NB4 (cell line): ENCODE results near the gene PCCA.

Experiments used
- MYC ChIP-seq: IDR thresholded peaks from 2 replicates; pipeline ENCODE4 v1.6.1; 2011; ENCODE audit warnings: low read depth, low read length
- POLR2A ChIP-seq: IDR thresholded peaks from 2 replicates; pipeline ENCODE4 v1.6.1; 2011; ENCODE audit warnings: mild to moderate bottlenecking; ENCODE audit not compliant: insufficient read length; ENCODE audit errors: extremely low read depth
- TF ChIP-seq, protein P1 (sequence below): IDR thresholded peaks from one replicate; pipeline ENCODE4 v1.5.1; 2012; ENCODE audit warnings: low read depth, low read length
- TF ChIP-seq, protein P2 (sequence below): IDR thresholded peaks from 2 replicates; pipeline ENCODE4 v1.6.1; 2011; ENCODE audit warnings: low read depth, low read length

DNA sequence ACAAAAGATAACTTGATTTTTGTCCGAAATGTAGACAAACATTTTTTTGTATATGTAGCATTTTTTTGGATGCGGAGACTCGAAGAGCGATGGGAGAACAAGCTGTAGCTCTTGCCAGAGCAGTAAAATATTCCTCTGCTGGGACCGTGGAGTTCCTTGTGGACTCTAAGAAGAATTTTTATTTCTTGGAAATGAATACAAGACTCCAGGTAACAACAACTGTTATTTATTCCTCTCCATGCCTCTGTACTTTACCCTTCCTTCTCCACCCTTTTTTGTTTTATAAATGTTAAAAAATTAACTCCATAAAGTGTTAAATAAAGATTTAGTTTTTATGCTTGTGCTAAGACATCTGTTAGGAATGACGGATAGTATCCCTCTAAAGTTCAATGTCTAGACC is 184.2 kb downstream of the PCCA start:
- TF ChIP-seq, protein P1, sequence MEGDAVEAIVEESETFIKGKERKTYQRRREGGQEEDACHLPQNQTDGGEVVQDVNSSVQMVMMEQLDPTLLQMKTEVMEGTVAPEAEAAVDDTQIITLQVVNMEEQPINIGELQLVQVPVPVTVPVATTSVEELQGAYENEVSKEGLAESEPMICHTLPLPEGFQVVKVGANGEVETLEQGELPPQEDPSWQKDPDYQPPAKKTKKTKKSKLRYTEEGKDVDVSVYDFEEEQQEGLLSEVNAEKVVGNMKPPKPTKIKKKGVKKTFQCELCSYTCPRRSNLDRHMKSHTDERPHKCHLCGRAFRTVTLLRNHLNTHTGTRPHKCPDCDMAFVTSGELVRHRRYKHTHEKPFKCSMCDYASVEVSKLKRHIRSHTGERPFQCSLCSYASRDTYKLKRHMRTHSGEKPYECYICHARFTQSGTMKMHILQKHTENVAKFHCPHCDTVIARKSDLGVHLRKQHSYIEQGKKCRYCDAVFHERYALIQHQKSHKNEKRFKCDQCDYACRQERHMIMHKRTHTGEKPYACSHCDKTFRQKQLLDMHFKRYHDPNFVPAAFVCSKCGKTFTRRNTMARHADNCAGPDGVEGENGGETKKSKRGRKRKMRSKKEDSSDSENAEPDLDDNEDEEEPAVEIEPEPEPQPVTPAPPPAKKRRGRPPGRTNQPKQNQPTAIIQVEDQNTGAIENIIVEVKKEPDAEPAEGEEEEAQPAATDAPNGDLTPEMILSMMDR: no peak
- no peak for TF ChIP-seq POLR2A
- TF ChIP-seq MYC: no peak
- TF ChIP-seq, protein P2, sequence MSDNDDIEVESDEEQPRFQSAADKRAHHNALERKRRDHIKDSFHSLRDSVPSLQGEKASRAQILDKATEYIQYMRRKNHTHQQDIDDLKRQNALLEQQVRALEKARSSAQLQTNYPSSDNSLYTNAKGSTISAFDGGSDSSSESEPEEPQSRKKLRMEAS: no peak
